WTC11 (cell line): ENCODE data around the gene PCDHB16. TPM values are rescaled to one million over a fixed set of nuclear protein-coding genes. Genes with fewer than 3 reads are reported as not detected.
"Not testable (repeated sequence)": the region's sequence is repeated elsewhere in the genome, so short reads cannot be mapped to it uniquely, and the experiment has no call there.

Experiments
- ATAC-seq: fragments of 200-7000 bp; cut with Tn5 transposase; 2 replicates; pipeline ENCODE4 v1.10.0; 2021; ENCODE audit warnings: mild to moderate bottlenecking, moderate library complexity
- CTCF ChIA-PET: fragments of 300-600 bp; sonication (Branson Sonifier 250); formaldehyde crosslinking; loops from one replicate; lab custom pipeline; 2021; ENCODE audit warnings: antibody characterized with exemption; lab: Charles Lee
- POLR2A ChIA-PET: fragments of 350-600 bp; sonication (Branson Sonifier 250); formaldehyde crosslinking; loops from one replicate; lab custom pipeline; 2021; ENCODE audit warnings: antibody characterized with exemption; lab: Charles Lee
- DNase-seq: peaks from one replicate; pipeline ENCODE4 v3.0.0; 2021; ENCODE audit warnings: low spot score
- H3K27ac Mint-ChIP-seq: 2 replicates; pipeline ENCODE4 v1.8.0; 2021; ENCODE audit warnings: mixed read lengths
- H3K27me3 Mint-ChIP-seq: 2 replicates; pipeline ENCODE4 v1.8.0; 2021; ENCODE audit warnings: low read depth, mild to moderate bottlenecking, moderate library complexity, mixed read lengths
- H3K36me3 Mint-ChIP-seq: 2 replicates; pipeline ENCODE4 v1.8.0; 2021; ENCODE audit warnings: mixed read lengths
- H3K4me1 Mint-ChIP-seq: 2 replicates; pipeline ENCODE4 v1.8.0; 2022; ENCODE audit warnings: mixed read lengths
- H3K4me3 Mint-ChIP-seq: 2 replicates; pipeline ENCODE4 v1.8.0; 2021; ENCODE audit warnings: mild to moderate bottlenecking, moderate library complexity, mixed read lengths
- H3K9me3 Mint-ChIP-seq: 2 replicates; pipeline ENCODE4 v1.8.0; 2021; ENCODE audit warnings: mixed read lengths
- ATF3 ChIP-seq: sonication (generic); formaldehyde crosslinking; conservative IDR thresholded peaks from 2 replicates; pipeline ENCODE4 v1.8.1; 2022; ENCODE audit warnings: mild to moderate bottlenecking, missing genetic modification reagents
- CREB1 ChIP-seq: sonication (generic); formaldehyde crosslinking; IDR thresholded peaks from 2 replicates; pipeline ENCODE4 v1.8.0; 2023; ENCODE audit warnings: mild to moderate bottlenecking, missing genetic modification reagents
- EMX1 ChIP-seq: fragments of 250-450 bp; sonication (Bioruptor Pico); IDR thresholded peaks from 2 replicates; pipeline ENCODE4 v1.8.0; 2021; ENCODE audit warnings: mild to moderate bottlenecking
- GABPB1 ChIP-seq: sonication (generic); formaldehyde crosslinking; IDR thresholded peaks from 2 replicates; pipeline ENCODE4 v1.8.1; 2023; ENCODE audit warnings: mild to moderate bottlenecking, missing genetic modification reagents
- GRHL2 ChIP-seq: fragments of 250-450 bp; sonication (Bioruptor Pico); IDR thresholded peaks from 2 replicates; pipeline ENCODE4 v1.8.0; 2022; ENCODE audit warnings: mild to moderate bottlenecking, moderate library complexity; ENCODE audit not compliant: insufficient replicate concordance, severe bottlenecking
- NR2C2 ChIP-seq: sonication (generic); formaldehyde crosslinking; IDR thresholded peaks from 2 replicates; pipeline ENCODE4 v1.8.0; 2022; ENCODE audit warnings: mild to moderate bottlenecking, missing genetic modification reagents
- PREB ChIP-seq: sonication (generic); formaldehyde crosslinking; IDR thresholded peaks from 2 replicates; pipeline ENCODE4 v1.8.1; 2022; ENCODE audit warnings: mild to moderate bottlenecking, missing genetic modification reagents, moderate library complexity, borderline replicate concordance
- USF1 ChIP-seq: sonication (generic); formaldehyde crosslinking; IDR thresholded peaks from 2 replicates; pipeline ENCODE4 v1.8.0; 2022; ENCODE audit warnings: mild to moderate bottlenecking, missing genetic modification reagents
- ZNF138 ChIP-seq: sonication (generic); formaldehyde crosslinking; conservative IDR thresholded peaks from 2 replicates; pipeline ENCODE4 v1.8.1; 2022; ENCODE audit warnings: mild to moderate bottlenecking, moderate library complexity, missing genetic modification reagents
- ZNF232 ChIP-seq: sonication (generic); formaldehyde crosslinking; IDR thresholded peaks from 2 replicates; pipeline ENCODE4 v1.8.0; 2022; ENCODE audit warnings: mild to moderate bottlenecking, missing genetic modification reagents
- ZNF416 ChIP-seq: fragments of 250-450 bp; sonication (Bioruptor Pico); IDR thresholded peaks from 2 replicates; pipeline ENCODE4 v1.9.0; 2021; ENCODE audit warnings: mild to moderate bottlenecking, inconsistent platforms
- total RNA-seq: library from RNA; stranded (reverse); gene quantifications from 3 replicates; pipeline ENCODE4 v1.2.3, GENCODE V29; 2021
- TF ChIP-seq, protein P1 (sequence below): fragments of 250-450 bp; sonication (Bioruptor Pico); IDR thresholded peaks from 2 replicates; pipeline ENCODE4 v2.1.2; 2022; ENCODE audit warnings: mild to moderate bottlenecking, moderate library complexity
- TF ChIP-seq, protein P2 (sequence below): sonication (generic); formaldehyde crosslinking; IDR thresholded peaks from 2 replicates; pipeline ENCODE4 v1.8.0; 2022; ENCODE audit warnings: mild to moderate bottlenecking, missing genetic modification reagents

Gene PCDHB16
- total RNA-seq, 1 experiment from 2014 or later: 3.7 TPM

DNA sequence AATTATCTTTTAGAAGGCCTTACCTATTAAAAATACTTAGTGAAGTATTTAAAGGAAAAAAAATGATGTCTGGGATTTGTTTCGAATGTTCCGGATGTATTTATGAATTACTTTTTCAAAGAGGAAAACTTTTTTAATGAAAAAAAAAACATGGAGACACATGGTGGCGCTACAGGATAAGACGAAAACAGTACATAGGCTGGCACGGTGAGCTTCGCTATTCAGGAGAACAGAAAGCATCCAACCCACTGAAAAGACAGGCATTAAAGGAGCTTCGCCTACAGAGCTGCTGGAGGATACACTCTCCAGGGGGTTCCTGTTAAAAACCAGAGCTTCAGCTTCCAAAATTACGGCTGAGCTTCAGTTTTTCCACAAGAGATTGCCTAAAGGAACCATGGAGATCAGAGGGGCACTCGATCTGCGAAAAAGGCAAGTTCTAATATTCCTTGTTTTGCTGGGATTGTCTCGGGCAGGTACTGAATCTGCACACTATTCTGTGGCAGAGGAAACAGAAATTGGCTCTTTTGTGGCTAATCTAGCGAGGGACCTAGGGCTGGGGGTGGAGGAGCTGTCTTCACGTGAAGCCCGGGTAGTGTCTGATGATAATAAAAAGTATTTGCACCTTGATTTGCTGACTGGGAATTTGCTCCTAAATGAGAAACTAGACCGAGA is 41.1 kb downstream of the PCDHB16 start, which contains the start of gene PCDHB14:
Gene PCDHB14 (plus strand): TSS at position 232 of the 672 bp plus-strand sequence. CDS start 163 bp downstream, at position 395.
- TF ChIP-seq ZNF416 (CRISPR knock-in tag): no peak
- TF ChIP-seq GRHL2 (CRISPR knock-in tag): no peak
- no peak for TF ChIP-seq USF1
- TF ChIP-seq ATF3 (CRISPR knock-in tag): no peak
- no peak for TF ChIP-seq ZNF232 (CRISPR knock-in tag)
- TF ChIP-seq, protein P1, sequence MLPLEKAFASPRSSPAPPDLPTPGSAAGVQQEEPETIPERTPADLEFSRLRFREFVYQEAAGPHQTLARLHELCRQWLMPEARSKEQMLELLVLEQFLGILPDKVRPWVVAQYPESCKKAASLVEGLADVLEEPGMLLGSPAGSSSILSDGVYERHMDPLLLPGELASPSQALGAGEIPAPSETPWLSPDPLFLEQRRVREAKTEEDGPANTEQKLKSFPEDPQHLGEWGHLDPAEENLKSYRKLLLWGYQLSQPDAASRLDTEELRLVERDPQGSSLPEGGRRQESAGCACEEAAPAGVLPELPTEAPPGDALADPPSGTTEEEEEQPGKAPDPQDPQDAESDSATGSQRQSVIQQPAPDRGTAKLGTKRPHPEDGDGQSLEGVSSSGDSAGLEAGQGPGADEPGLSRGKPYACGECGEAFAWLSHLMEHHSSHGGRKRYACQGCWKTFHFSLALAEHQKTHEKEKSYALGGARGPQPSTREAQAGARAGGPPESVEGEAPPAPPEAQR (CRISPR knock-in tag): no peak
- no peak for TF ChIP-seq CREB1 (CRISPR knock-in tag)
- no peak for TF ChIP-seq EMX1
- TF ChIP-seq PREB (CRISPR knock-in tag): no peak
- no peak for TF ChIP-seq ZNF138 (CRISPR knock-in tag)
- TF ChIP-seq, protein P2, sequence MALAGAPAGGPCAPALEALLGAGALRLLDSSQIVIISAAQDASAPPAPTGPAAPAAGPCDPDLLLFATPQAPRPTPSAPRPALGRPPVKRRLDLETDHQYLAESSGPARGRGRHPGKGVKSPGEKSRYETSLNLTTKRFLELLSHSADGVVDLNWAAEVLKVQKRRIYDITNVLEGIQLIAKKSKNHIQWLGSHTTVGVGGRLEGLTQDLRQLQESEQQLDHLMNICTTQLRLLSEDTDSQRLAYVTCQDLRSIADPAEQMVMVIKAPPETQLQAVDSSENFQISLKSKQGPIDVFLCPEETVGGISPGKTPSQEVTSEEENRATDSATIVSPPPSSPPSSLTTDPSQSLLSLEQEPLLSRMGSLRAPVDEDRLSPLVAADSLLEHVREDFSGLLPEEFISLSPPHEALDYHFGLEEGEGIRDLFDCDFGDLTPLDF (CRISPR knock-in tag): no peak
- TF ChIP-seq NR2C2 (CRISPR knock-in tag): no peak
- no peak for TF ChIP-seq GABPB1 (CRISPR knock-in tag)
- Mint-ChIP-seq H3K4me3 (peak within 1 kb of the TSS; percentile 62), H3K36me3 (no peaks in the 10 kb centered on the region), H3K4me1 (peaks cover 11% of the 10 kb centered on the region), H3K9me3 (no peaks in the 10 kb centered on the region), H3K27ac (peak within 1 kb of the TSS; percentile 19; the same call in 1 of the 2 replicates), H3K27me3 (no peaks in the 10 kb centered on the region; the same call in none of the 2 replicates)
- ChIA-PET POLR2A (interaction anchor here (0.6 to 1.2 kb wide), 5 partner anchors 11 to 189 kb away, joined by 3 to 7 read pairs (median 3); partner anchors contain the start of genes PCDHB15 and PCDHGA10), CTCF (interaction anchor here (0.6 to 3.4 kb wide), 89 partner anchors 9 to 738 kb away, joined by 3 to 56 read pairs (median 6); partner anchors contain the start of genes PCDHA1, PCDHA10, PCDHB10 and PCDHB11)
- peak; percentile 100 for ATAC-seq
- DNase-seq: no peak

DNA sequence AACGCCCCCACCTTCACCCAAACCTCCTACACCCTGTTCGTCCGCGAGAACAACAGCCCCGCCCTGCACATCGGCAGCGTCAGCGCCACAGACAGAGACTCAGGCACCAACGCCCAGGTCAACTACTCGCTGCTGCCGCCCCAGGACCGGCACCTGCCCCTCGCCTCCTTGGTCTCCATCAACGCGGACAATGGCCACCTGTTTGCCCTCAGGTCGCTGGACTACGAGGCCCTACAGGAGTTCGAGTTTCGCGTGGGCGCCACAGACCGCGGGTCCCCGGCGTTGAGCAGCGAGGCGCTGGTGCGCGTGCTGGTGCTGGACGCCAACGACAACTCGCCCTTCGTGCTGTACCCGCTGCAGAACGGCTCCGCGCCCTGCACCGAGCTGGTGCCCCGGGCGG is 42.7 kb downstream of the PCDHB16 start:
- H3K27me3 Mint-ChIP-seq, H3K9me3 Mint-ChIP-seq, POLR2A ChIA-PET, H3K4me3 Mint-ChIP-seq, ATAC-seq, H3K36me3 Mint-ChIP-seq, DNase-seq, H3K27ac Mint-ChIP-seq: not testable (repeated sequence)
- peaks cover 16% of the 10 kb centered on the region for H3K4me1 Mint-ChIP-seq
- CTCF ChIA-PET: interaction anchor here (3.4 kb wide), 2 partner anchors 9 to 336 kb away, joined by 37 to 43 read pairs; no protein-coding TSS in a partner anchor

GRCh38 chr5:141225421-141225820 is 43.2 kb downstream of the PCDHB16 start:
- CTCF ChIA-PET: interaction anchor here (0.6 to 3.4 kb wide), 3 partner anchors 9 to 367 kb away, joined by 3 to 43 read pairs (median 37); no protein-coding TSS in a partner anchor
- H3K4me3 Mint-ChIP-seq, H3K27me3 Mint-ChIP-seq, DNase-seq, H3K36me3 Mint-ChIP-seq, ATAC-seq, POLR2A ChIA-PET, H3K27ac Mint-ChIP-seq, H3K9me3 Mint-ChIP-seq: not testable (repeated sequence)
- peaks cover 16% of the 10 kb centered on the region for H3K4me1 Mint-ChIP-seq
